Measurements from ENCODE around the gene ALS2CL. TPM values are rescaled to one million over a fixed set of nuclear protein-coding genes. Genes with fewer than 3 reads are reported as not detected.

The ALS2CL gene
- total and polyA plus RNA-seq, 2 experiments from 2014 or later = 3.4 to 11.8 TPM

- Mint-ChIP-seq H3K27me3 (ENCODE audit: insufficient read depth, low read depth, poor library complexity) (peaks cover 3% of the 10 kb centered on the region), H3K36me3 (ENCODE audit: low read depth) (peaks cover 7% of the 10 kb centered on the region; the same call in 1 of the 3 replicates)
- TF ChIP-seq REST (IDR thresholded peaks at IDR 0.05; ENCODE audit: unreplicated experiment) (no peak), CTCF (conservative IDR thresholded peaks at IDR 0.05; ENCODE audit: low read depth in 2 of 2) (no peak), CREB1 (CRISPR knock-in tag; IDR thresholded peaks at IDR 0.05; ENCODE audit: low read depth) (no peak), ZNF331 (CRISPR knock-in tag; IDR thresholded peaks at IDR 0.05; ENCODE audit: low read depth) (no peak), EZH2phosphoT487 (IDR thresholded peaks at IDR 0.05; ENCODE audit: unreplicated experiment) (no peak), POLR2AphosphoS5 (IDR thresholded peaks at IDR 0.05; ENCODE audit: low read depth) (no peak)
- TF ChIP-seq, protein P1, sequence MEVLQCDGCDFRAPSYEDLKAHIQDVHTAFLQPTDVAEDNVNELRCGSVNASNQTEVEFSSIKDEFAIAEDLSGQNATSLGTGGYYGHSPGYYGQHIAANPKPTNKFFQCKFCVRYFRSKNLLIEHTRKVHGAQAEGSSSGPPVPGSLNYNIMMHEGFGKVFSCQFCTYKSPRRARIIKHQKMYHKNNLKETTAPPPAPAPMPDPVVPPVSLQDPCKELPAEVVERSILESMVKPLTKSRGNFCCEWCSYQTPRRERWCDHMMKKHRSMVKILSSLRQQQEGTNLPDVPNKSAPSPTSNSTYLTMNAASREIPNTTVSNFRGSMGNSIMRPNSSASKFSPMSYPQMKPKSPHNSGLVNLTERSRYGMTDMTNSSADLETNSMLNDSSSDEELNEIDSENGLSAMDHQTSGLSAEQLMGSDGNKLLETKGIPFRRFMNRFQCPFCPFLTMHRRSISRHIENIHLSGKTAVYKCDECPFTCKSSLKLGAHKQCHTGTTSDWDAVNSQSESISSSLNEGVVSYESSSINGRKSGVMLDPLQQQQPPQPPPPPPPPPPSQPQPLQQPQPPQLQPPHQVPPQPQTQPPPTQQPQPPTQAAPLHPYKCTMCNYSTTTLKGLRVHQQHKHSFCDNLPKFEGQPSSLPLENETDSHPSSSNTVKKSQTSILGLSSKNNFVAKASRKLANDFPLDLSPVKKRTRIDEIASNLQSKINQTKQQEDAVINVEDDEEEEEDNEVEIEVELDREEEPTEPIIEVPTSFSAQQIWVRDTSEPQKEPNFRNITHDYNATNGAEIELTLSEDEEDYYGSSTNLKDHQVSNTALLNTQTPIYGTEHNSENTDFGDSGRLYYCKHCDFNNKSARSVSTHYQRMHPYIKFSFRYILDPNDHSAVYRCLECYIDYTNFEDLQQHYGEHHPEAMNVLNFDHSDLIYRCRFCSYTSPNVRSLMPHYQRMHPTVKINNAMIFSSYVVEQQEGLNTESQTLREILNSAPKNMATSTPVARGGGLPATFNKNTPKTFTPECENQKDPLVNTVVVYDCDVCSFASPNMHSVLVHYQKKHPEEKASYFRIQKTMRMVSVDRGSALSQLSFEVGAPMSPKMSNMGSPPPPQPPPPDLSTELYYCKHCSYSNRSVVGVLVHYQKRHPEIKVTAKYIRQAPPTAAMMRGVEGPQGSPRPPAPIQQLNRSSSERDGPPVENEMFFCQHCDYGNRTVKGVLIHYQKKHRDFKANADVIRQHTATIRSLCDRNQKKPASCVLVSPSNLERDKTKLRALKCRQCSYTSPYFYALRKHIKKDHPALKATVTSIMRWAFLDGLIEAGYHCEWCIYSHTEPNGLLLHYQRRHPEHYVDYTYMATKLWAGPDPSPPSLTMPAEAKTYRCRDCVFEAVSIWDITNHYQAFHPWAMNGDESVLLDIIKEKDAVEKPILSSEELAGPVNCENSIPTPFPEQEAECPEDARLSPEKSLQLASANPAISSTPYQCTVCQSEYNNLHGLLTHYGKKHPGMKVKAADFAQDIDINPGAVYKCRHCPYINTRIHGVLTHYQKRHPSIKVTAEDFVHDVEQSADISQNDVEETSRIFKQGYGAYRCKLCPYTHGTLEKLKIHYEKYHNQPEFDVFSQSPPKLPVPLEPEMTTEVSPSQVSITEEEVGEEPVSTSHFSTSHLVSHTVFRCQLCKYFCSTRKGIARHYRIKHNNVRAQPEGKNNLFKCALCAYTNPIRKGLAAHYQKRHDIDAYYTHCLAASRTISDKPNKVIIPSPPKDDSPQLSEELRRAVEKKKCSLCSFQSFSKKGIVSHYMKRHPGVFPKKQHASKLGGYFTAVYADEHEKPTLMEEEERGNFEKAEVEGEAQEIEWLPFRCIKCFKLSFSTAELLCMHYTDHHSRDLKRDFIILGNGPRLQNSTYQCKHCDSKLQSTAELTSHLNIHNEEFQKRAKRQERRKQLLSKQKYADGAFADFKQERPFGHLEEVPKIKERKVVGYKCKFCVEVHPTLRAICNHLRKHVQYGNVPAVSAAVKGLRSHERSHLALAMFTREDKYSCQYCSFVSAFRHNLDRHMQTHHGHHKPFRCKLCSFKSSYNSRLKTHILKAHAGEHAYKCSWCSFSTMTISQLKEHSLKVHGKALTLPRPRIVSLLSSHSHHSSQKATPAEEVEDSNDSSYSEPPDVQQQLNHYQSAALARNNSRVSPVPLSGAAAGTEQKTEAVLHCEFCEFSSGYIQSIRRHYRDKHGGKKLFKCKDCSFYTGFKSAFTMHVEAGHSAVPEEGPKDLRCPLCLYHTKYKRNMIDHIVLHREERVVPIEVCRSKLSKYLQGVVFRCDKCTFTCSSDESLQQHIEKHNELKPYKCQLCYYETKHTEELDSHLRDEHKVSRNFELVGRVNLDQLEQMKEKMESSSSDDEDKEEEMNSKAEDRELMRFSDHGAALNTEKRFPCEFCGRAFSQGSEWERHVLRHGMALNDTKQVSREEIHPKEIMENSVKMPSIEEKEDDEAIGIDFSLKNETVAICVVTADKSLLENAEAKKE (CRISPR knock-in tag; IDR thresholded peaks at IDR 0.05) = no peak
- TF ChIP-seq, protein P2, sequence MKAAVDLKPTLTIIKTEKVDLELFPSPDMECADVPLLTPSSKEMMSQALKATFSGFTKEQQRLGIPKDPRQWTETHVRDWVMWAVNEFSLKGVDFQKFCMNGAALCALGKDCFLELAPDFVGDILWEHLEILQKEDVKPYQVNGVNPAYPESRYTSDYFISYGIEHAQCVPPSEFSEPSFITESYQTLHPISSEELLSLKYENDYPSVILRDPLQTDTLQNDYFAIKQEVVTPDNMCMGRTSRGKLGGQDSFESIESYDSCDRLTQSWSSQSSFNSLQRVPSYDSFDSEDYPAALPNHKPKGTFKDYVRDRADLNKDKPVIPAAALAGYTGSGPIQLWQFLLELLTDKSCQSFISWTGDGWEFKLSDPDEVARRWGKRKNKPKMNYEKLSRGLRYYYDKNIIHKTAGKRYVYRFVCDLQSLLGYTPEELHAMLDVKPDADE (IDR thresholded peaks at IDR 0.05) = no peak
Observed at GRCh38 chr3:46639221-46639620, 54.3 kb downstream of the ALS2CL start.

More at GRCh38 chr3:46639221-46639620, 54.3 kb downstream of the ALS2CL start:
- H3K79me2 ChIP-seq (replicated peaks; ENCODE audit: insufficient read depth) = no peaks in the 10 kb centered on the region
- peaks cover 12% of the 10 kb centered on the region; the same call in 1 of the 2 replicates for H3K9me2 ChIP-seq (ENCODE audit: insufficient read depth)
- Mint-ChIP-seq H3K4me3 (no peak overlapping the region), H3K27ac (no peak overlapping the region), H3K4me1 (peaks cover 6% of the 10 kb centered on the region), H3K9me3 (peaks cover 13% of the 10 kb centered on the region; the same call in 2 of the 3 replicates)
- H3K27me3 ChIP-seq (ENCODE audit: insufficient read depth) = no peaks in the 10 kb centered on the region
- DNase-seq (ENCODE audit: low spot score) (no peak), ATAC-seq (no peak)
- no peaks in the 10 kb centered on the region for H3K36me3 ChIP-seq (ENCODE audit: insufficient read depth)
- H3K4me1 ChIP-seq (ENCODE audit: insufficient read depth) = no peaks in the 10 kb centered on the region
- H2AFZ ChIP-seq = no peak overlapping the region
- no peaks in the 10 kb centered on the region for H3F3A ChIP-seq (replicated peaks; ENCODE audit: low read depth)
- H4K20me1 ChIP-seq (replicated peaks; ENCODE audit: insufficient read depth) = no peaks in the 10 kb centered on the region
- no peak overlapping the region for H3K4me3 ChIP-seq
- no peak overlapping the region for H3K27ac ChIP-seq (ENCODE audit: low read depth)
- no peak overlapping the region for H3K4me2 ChIP-seq

Measured in GM23338 (cell line).